BE2C (cell line): Measurements from ENCODE around the gene ACAP1.
"Not testable (repeated sequence)": the region's sequence is repeated elsewhere in the genome, so short reads cannot be mapped to it uniquely, and the experiment has no call there.

Experiments
- DNase-seq: peaks from one replicate; pipeline ENCODE4 v3.0.0-alpha.2; 2020
- H3K27me3 ChIP-seq: fragments of 250-450 bp; sonication (Bioruptor Pico); 2 replicates; pipeline ENCODE4 v1.5.1; 2020; ENCODE audit warnings: mild to moderate bottlenecking
- H3K36me3 ChIP-seq: fragments of 250-450 bp; sonication (Bioruptor Pico); 2 replicates; pipeline ENCODE4 v1.5.1; 2020; ENCODE audit warnings: mild to moderate bottlenecking
- H3K4me1 ChIP-seq: fragments of 250-450 bp; sonication (Bioruptor Pico); 2 replicates; pipeline ENCODE4 v1.5.1; 2020
- H3K4me3 ChIP-seq: 2 replicates; pipeline ENCODE4 v1.5.1; 2011; ENCODE audit warnings: low read depth, low read length
- H3K9me3 ChIP-seq: fragments of 250-450 bp; sonication (Bioruptor Pico); 2 replicates; pipeline ENCODE4 v1.5.1; 2020
- TF ChIP-seq, protein P1 (sequence below): IDR thresholded peaks from 2 replicates; pipeline ENCODE4 v1.5.1; 2012; ENCODE audit warnings: mild to moderate bottlenecking, low read depth, low read length

ACAP1 gene

DNA sequence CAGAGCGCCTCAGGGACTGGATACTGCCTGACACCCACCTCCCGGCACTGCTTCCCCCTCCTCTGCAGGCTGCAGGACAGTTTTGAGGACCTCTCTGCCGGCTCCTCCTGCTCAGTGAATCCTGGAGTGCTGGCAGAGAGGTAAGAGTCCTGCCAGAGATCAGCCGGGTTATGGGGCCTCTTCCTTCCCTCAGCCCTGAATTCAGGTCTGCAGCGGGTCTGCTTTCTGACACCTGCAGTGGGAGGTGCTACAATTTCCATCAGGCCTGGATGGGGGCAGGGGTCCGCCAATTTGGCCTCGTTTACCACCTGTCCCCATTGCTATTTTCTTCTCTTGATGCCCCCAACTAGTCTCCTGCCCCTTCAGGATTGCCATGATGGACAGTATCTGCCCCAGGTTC, 4.2 kb upstream of the ACAP1 start:
- H3K4me1 ChIP-seq: no peaks in the 10 kb centered on the region
- no peaks in the 10 kb centered on the region for H3K9me3 ChIP-seq
- TF ChIP-seq, protein P1, sequence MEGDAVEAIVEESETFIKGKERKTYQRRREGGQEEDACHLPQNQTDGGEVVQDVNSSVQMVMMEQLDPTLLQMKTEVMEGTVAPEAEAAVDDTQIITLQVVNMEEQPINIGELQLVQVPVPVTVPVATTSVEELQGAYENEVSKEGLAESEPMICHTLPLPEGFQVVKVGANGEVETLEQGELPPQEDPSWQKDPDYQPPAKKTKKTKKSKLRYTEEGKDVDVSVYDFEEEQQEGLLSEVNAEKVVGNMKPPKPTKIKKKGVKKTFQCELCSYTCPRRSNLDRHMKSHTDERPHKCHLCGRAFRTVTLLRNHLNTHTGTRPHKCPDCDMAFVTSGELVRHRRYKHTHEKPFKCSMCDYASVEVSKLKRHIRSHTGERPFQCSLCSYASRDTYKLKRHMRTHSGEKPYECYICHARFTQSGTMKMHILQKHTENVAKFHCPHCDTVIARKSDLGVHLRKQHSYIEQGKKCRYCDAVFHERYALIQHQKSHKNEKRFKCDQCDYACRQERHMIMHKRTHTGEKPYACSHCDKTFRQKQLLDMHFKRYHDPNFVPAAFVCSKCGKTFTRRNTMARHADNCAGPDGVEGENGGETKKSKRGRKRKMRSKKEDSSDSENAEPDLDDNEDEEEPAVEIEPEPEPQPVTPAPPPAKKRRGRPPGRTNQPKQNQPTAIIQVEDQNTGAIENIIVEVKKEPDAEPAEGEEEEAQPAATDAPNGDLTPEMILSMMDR: no peak
- no peaks in the 10 kb centered on the region for H3K36me3 ChIP-seq
- no peak for DNase-seq
- no peaks in the 10 kb centered on the region for H3K27me3 ChIP-seq
- H3K4me3 ChIP-seq: no peak overlapping the region

DNA sequence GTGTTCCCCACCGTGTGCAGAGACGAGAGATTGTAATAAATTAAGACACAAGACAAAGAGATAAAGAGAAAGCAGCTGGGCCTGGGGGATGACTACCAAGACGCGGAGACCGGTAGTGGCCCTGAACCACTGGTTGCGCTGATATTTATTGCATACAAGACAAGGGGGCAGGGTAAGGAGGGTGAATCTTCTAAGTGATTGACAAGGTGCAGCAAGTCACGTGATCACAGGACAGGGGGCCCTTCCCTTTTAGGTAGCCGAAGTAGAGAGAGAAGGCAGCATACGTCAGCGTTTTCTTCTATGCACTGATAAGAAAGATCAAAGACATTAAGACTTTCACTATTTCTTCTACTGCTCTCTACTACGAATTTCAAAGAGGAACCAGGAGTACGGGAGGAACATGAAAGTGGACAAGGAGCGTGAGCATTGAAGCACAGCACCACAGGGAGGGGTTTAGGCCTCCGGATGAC, 3.7 kb upstream of the ACAP1 start:
- not testable (repeated sequence) for DNase-seq, H3K9me3 ChIP-seq, H3K4me3 ChIP-seq, H3K27me3 ChIP-seq, H3K36me3 ChIP-seq, H3K4me1 ChIP-seq

DNA sequence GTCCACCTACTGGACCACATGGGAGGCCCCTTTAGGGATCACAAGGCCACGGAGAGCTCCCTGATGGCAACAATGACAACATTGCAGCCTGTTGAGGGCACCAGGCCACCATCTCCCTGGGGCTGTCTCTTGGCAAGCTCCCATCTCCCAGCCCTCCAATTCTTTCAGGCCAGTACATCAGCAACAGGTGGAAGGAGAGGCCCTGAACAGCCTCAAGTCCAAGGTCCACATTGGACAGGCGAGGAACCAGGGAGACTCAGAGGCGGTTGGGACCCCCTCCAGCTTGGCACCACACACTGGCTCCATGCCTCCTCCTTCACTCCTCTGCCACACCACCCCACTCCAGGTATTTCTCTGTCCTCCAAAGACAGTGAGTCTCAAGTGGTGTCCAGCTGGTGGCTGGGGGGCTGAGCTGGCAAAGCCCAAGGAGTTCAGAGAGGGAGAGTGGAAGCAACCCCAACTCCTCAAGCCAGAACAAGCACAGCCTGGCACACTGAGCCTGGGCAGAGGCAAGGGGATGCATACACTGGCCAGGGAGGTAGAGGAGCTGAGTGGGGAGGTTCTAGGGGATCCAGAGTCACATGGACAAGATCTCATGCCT, 1.3 kb upstream of the ACAP1 start:
- no peak for DNase-seq
- TF ChIP-seq, protein P1: no peak
- H3K36me3 ChIP-seq: no peaks in the 10 kb centered on the region
- H3K4me1 ChIP-seq: no peaks in the 10 kb centered on the region
- no peaks in the 10 kb centered on the region for H3K27me3 ChIP-seq
- H3K9me3 ChIP-seq: no peaks in the 10 kb centered on the region
- H3K4me3 ChIP-seq: no peak overlapping the region

DNA sequence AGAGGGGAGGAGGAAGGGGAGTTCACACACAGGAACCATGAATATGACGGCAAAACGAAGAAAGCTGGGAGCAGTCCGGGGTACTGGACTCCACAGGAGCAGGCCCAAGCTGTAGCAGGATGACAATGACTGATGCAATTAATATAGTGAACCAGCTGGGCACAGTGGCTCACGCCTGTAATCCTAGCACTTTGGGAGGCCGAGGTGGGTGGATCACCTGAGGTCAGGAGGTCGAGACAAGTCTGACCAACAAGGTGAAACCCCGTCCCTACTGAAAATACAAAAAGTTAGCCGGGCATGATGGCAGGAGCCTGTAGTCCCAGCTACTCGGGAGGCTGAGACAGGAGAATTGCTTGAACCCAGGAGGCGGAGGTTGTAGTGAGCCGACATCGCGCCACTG, 564 bp upstream of the ACAP1 start:
- H3K27me3 ChIP-seq, H3K4me3 ChIP-seq, DNase-seq, H3K36me3 ChIP-seq, H3K9me3 ChIP-seq, H3K4me1 ChIP-seq: not testable (repeated sequence)

DNA sequence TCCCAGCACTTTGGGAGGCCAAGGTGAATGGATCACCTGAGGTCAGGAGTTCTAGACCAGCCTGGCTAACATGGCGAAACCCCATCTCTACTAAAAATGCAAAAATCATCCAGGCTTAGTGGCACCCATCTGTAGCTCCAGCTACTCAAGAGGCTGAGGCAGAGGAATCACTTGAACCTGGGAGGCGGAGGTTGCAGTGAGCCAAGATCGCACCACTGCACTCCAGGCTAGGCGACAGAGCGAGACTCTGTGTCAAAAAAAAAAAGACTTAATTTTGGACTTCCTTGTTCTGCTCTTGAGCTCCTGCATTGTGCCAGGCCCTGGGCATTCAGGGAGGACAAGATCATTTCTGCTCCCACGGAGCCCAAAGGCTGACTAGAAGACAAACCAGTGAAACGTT, 1.3 kb downstream of the ACAP1 start:
- not testable (repeated sequence) for H3K36me3 ChIP-seq, DNase-seq, H3K4me1 ChIP-seq, H3K9me3 ChIP-seq, H3K27me3 ChIP-seq, H3K4me3 ChIP-seq

DNA sequence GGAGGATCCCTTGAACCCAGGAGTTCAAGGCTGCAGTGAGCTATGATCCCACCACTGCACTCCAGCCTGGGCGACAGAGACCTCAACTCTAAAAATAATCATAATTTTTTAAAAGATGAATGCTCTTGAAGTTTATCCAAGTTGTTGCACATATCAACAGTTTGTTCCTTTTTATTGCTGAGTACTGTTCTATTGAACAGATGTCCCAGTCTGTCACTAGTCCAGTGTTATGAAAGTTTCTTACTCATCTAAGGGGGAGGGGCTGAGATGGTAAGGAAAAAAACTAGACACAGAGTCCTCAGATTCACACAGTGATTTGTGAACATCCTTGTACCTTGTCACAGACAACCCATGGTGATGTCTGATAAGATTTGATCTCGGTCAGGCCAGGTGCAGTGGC, 3.9 kb downstream of the ACAP1 start:
- DNase-seq: no peak
- Histone ChIP-seq H3K36me3 (no peaks in the 10 kb centered on the region), H3K9me3 (no peaks in the 10 kb centered on the region), H3K27me3 (peaks cover 4% of the 10 kb centered on the region; the same call in 1 of the 2 replicates), H3K4me3 (no peak overlapping the region), H3K4me1 (no peaks in the 10 kb centered on the region)
- TF ChIP-seq, protein P1: no peak

DNA sequence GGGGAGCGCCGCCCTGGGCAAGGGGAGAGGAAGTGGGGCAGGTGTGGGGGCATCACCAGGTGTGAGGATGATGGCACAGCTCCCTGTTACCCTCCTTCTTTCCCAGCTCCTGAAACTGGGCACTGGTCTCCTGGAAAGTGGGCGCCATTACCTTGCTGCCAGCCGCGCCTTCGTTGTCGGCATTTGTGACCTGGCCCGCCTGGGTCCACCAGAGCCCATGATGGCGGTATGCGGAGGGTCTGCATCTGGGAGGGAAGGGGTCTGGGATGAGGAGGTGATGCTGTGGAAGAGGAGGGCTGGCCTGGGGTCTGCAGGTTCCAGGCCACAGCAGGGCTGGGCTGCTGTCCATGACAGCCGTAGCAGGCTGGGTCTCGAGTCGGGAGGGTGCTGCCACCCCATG, 5.5 kb downstream of the ACAP1 start:
- no peak for DNase-seq
- Histone ChIP-seq H3K9me3 (no peaks in the 10 kb centered on the region), H3K27me3 (peaks cover 4% of the 10 kb centered on the region; the same call in 1 of the 2 replicates), H3K4me1 (no peaks in the 10 kb centered on the region), H3K4me3 (no peak overlapping the region), H3K36me3 (no peaks in the 10 kb centered on the region)
- TF ChIP-seq, protein P1: no peak

DNA sequence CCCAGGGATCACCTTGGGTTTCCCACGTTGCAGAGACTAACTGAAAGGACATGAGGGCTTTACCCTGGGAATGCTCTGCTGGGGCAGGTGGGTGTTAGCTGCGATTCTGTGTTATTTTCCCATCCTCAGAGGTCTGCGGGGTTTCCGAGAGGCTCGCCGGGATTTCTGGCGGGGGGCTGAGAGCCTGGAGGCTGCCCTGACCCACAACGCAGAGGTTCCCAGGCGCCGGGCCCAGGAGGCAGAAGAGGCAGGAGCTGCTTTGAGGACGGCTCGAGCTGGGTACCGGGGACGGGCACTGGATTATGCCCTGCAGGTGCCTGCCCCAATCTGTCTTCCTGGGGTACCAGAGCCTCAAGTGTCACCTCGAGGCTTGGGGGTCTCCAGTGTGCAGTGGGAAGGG, 6.9 kb downstream of the ACAP1 start:
- no peaks in the 10 kb centered on the region for H3K9me3 ChIP-seq
- H3K27me3 ChIP-seq: peaks cover 4% of the 10 kb centered on the region; the same call in 1 of the 2 replicates
- H3K4me1 ChIP-seq: no peaks in the 10 kb centered on the region
- no peaks in the 10 kb centered on the region for H3K36me3 ChIP-seq
- no peak overlapping the region for H3K4me3 ChIP-seq
- TF ChIP-seq, protein P1: no peak
- DNase-seq: no peak
